Measurements from ENCODE around the gene GLRX5.

DNA sequence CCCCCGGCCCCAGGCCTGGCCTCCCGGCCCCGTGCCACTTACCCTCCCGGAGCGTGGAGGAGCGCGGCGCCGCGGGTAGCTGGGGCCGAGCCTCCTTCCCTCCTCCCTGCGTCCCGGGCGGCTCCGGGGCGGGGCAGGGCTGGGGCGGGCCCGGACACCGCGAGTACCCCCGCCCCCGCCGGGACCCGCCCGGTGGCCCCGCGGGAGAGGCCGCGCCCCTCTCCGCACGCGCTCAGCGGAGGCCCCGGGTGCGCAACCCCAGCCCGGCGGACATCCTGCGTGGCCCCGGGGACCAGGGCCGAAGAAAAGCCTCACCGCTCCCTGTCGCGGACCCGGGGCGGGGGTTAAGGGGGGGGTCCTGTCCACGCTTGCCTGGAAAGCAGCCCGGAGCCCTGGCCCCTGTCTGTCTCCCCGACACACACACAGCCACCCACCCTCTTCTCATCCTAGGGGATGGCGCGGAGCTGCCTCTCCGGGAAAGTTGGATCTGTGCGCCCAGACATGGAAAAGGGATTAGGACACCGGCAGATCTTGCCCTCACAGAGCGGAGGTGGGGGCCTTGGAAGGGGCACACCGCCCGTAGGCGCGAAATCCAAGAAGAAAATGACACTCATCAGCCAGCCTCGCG, 18.2 kb upstream of the GLRX5 start, which contains the start of gene SYNE3:
- TF ChIP-seq GATA2 (IDR thresholded peaks at IDR 0.05; ENCODE audit: low read depth, low read length) (no peak), GATA3 (IDR thresholded peaks at IDR 0.05; ENCODE audit: low read depth, low read length) (no peak)

Measured in SH-SY5Y (cell line).